GM19351 (cell line): ENCODE data around the gene TSEN15.
"Not testable (repeated sequence)": the region's sequence is repeated elsewhere in the genome, so short reads cannot be mapped to it uniquely, and the experiment has no call there.

Source experiments
- ATAC-seq: cut with Tn5 transposase; IDR thresholded peaks from one replicate; pipeline ENCODE4 v1.9.1; 2021; ENCODE audit warnings: mild to moderate bottlenecking, moderate library complexity; ENCODE audit not compliant: unreplicated experiment

TSEN15 gene

GRCh38 chr1:184096005-184096404 is 44.5 kb downstream of the TSEN15 start:
- no peak for ATAC-seq

GRCh38 chr1:184096580-184096979 is 45.0 kb downstream of the TSEN15 start:
- not testable (repeated sequence) for ATAC-seq

DNA sequence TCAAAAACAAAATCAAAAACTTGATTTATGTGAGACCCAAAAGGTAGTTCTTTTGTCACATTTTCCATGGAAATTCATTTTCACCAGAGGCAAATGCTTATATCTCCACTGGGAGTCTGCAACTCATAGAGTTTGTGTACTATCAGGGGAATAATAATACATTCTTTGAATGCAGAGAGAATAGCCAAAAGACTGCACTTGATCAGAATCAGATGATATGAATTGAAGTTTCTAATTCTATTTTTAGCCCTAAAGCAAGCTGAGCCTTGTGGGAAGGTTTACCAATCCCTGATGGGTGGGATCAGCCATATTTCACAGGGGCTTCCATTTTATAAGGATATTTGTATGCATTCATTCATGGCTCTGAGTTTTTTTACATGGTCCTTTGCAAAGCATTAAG is 49.6 kb downstream of the TSEN15 start:
- ATAC-seq, result no peak

GRCh38 chr1:184101571-184101970 is 50.0 kb downstream of the TSEN15 start:
- no peak for ATAC-seq

- no peak for ATAC-seq
These were observed 59.0 kb downstream of the TSEN15 start for GRCh38 chr1:184110272-184111204.

DNA sequence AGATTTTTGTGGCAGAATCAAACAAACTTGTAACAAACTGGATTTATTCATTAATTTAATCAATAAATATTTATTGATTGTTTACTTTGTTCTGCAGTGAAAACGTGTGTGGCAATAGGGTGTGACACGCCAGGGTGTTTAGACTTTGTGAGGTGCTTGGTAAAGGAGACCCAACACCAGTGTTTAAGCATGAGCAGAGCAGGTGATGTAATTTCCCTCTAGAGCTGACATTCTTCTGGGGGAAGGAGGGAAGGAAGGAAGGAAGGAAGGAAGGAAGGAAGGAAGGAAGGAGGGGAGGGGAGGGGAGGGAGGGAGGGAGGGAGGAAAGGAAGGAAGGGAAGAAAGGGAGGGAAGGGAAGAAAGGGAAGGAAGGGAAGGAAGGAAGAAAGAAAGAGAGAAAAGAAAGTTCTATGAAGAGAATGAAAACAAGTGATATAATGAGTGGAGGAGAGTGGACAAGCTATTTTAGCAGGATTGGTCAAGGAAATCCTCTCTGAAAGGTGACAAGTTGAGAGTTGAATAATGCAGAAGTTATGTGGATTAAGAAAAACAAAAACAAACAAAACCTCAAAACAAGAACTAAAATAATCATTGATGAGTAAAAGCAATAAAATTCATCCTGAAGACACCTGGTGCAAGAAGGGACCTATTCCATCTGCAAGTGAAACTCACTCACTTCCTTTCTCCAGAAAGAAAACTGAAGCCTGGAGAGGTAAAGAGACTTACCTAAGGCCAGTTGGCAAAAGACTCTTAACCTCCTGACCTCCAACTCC is 60.8 kb downstream of the TSEN15 start:
- no peak for ATAC-seq

GRCh38 chr1:184113251-184113650 is 61.7 kb downstream of the TSEN15 start:
- no peak for ATAC-seq

GRCh38 chr1:184114818-184115398 is 63.4 kb downstream of the TSEN15 start:
- ATAC-seq, result no peak

DNA sequence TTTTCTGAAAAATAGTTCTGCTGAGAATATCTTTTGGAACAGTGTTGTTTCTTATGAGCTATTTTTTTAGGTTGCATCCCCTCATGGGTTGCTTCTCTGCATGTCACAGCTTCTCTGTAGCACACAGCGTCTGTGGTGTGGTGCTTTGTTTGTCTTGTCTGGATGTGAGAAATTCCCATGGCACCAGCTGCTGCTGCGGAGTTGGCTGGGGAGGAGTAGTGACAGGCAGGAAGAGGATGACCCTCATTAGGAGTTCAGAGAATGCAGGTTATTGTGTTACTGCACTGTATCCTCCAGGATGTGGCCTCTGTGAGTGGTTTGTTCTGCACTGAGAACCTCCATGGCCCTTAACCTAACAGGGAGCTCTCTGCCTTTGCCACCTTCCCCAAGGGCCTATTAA is 64.8 kb downstream of the TSEN15 start:
- no peak for ATAC-seq

GRCh38 chr1:184118046-184118445 is 66.5 kb downstream of the TSEN15 start:
- ATAC-seq, result no peak
